SK-N-SH (cell line): ENCODE measurements around the gene PTPN23. TPM values are rescaled to one million over a fixed set of nuclear protein-coding genes. Genes with fewer than 3 reads are reported as not detected.

Experiments
- CTCF ChIA-PET: fragments of 300-600, 350-600 bp; formaldehyde crosslinking; extraction: SDS; loops from one replicate; lab custom pipeline; 2021; lab: Yijun Ruan, JAX
- POLR2A ChIA-PET: fragments of 350-600 bp; sonication (Branson Sonifier 250); formaldehyde crosslinking; extraction: SDS; loops from one replicate; lab custom pipeline; 2020; ENCODE audit warnings: antibody characterized with exemption, inconsistent platforms; lab: Yijun Ruan, JAX
- DNase-seq: peaks from one replicate; pipeline ENCODE4 v3.0.0; 2012
- H2AFZ ChIP-seq: fragments of 200-600 bp; sonication (generic); 2 replicates; pipeline ENCODE4 v1.8.1; 2016; ENCODE audit warnings: antibody characterized with exemption, mild to moderate bottlenecking, low read depth
- H3F3A ChIP-seq: fragments of 200-600 bp; sonication (generic); replicated peaks from 2 replicates; pipeline ENCODE3; 2016; ENCODE audit warnings: antibody characterized with exemption, mild to moderate bottlenecking; ENCODE audit not compliant: insufficient read depth
- H3K27ac ChIP-seq, 2 experiments: fragments of 200-500 bp in 1 of 2; fragments of 200-600 bp in 1 of 2; sonication (Bioruptor generic) in 1 of 2; sonication (generic), shearing (Covaris generic) in 1 of 2; 2 replicates each; pipeline versions ENCODE4 v1.5.1 to v1.6.1; 2014 to 2016; ENCODE audit warnings: low read depth in 2 of 2, inconsistent platforms in 1 of 2, low read length in 1 of 2, mild to moderate bottlenecking in 1 of 2, mixed read lengths in 1 of 2
- H3K27me3 ChIP-seq: fragments of 200-600 bp; sonication (generic), shearing (Covaris generic); 2 replicates; pipeline ENCODE4 v1.6.1; 2016; ENCODE audit warnings: mixed run types; ENCODE audit not compliant: insufficient read depth
- H3K36me3 ChIP-seq, 2 experiments: fragments of 200-500 bp in 1 of 2; fragments of 200-600 bp in 1 of 2; sonication (Bioruptor generic) in 1 of 2; sonication (generic) in 1 of 2; replicated peaks in 1 of 2; 2 replicates each; pipeline versions ENCODE3 to v1.5.1; 2014 to 2016; ENCODE audit warnings: low read length in 1 of 2, mild to moderate bottlenecking in 1 of 2; ENCODE audit not compliant: insufficient read depth in 2 of 2, control insufficient read depth in 1 of 2
- H3K4me1 ChIP-seq, 2 experiments: fragments of 200-500 bp in 1 of 2; fragments of 200-600 bp in 1 of 2; sonication (Bioruptor generic) in 1 of 2; sonication (generic), shearing (Covaris generic) in 1 of 2; 2 replicates each; pipeline versions ENCODE4 v1.5.1 to v1.6.1; 2014 to 2016; ENCODE audit warnings: low read depth in 1 of 2, low read length in 1 of 2, mixed run types in 1 of 2; ENCODE audit not compliant: insufficient read depth in 2 of 2, control insufficient read depth in 1 of 2
- H3K4me2 ChIP-seq: fragments of 200-600 bp; sonication (generic), shearing (Covaris generic); 2 replicates; pipeline ENCODE4 v1.6.1; 2017; ENCODE audit warnings: mixed run types
- H3K4me3 ChIP-seq, 2 experiments: fragments of 200-500 bp in 1 of 2; fragments of 200-600 bp in 1 of 2; sonication (Bioruptor generic) in 1 of 2; sonication (generic), shearing (Covaris generic) in 1 of 2; 2 replicates each; pipeline versions ENCODE4 v1.5.1 to v1.8.1; 2014 to 2016; ENCODE audit warnings: low read depth in 2 of 2, inconsistent platforms in 1 of 2, low read length in 1 of 2, mild to moderate bottlenecking in 1 of 2, mixed read lengths in 1 of 2, moderate library complexity in 1 of 2
- H3K79me2 ChIP-seq: fragments of 200-600 bp; sonication (generic); 2 replicates; pipeline ENCODE4 v1.8.1; 2017; ENCODE audit warnings: mild to moderate bottlenecking; ENCODE audit not compliant: insufficient read depth
- H3K9ac ChIP-seq: fragments of 200-600 bp; sonication (generic); 2 replicates; pipeline ENCODE4 v1.6.1; 2017; ENCODE audit warnings: mixed run types
- H3K9me2 ChIP-seq: fragments of 200-600 bp; sonication (generic); 2 replicates; pipeline ENCODE4 v1.6.1; 2017; ENCODE audit warnings: mixed run types
- H3K9me3 ChIP-seq: fragments of 200-600 bp; sonication (generic); 2 replicates; pipeline ENCODE4 v1.6.1; 2017; ENCODE audit warnings: mixed run types, mild to moderate bottlenecking, moderate library complexity
- H4K20me1 ChIP-seq: fragments of 200-600 bp; sonication (generic); 2 replicates; pipeline ENCODE4 v1.6.1; 2017; ENCODE audit warnings: mild to moderate bottlenecking, mixed run types; ENCODE audit not compliant: insufficient read depth
- CHD2 ChIP-seq: fragments of 150-350 bp; IDR thresholded peaks from 2 replicates; pipeline ENCODE4 v1.6.1; 2018; ENCODE audit warnings: low read length; ENCODE audit not compliant: partially characterized antibody
- CTCF ChIP-seq: fragments of 200-600 bp; sonication (generic); IDR thresholded peaks from 2 replicates; pipeline ENCODE4 v1.6.1; 2017; ENCODE audit warnings: antibody characterized with exemption, mild to moderate bottlenecking, moderate library complexity
- ELF1 ChIP-seq: IDR thresholded peaks from 2 replicates; pipeline ENCODE4 v1.4.0; 2012
- EZH2phosphoT487 ChIP-seq: fragments of 200-600 bp; sonication (generic); IDR thresholded peaks from 2 replicates; pipeline ENCODE4 v1.6.1; 2017; ENCODE audit warnings: low read depth, mixed run types, mild to moderate bottlenecking, antibody characterized with exemption, moderate library complexity, borderline replicate concordance
- FOXJ3 ChIP-seq: sonication (generic); formaldehyde crosslinking; IDR thresholded peaks from 2 replicates; pipeline ENCODE4 v1.5.1; 2020; ENCODE audit warnings: mild to moderate bottlenecking, missing genetic modification reagents
- FOXM1 ChIP-seq: IDR thresholded peaks from 2 replicates; pipeline ENCODE4 v1.4.0; 2012; ENCODE audit warnings: low read depth, mild to moderate bottlenecking
- GABPA ChIP-seq: IDR thresholded peaks from 2 replicates; pipeline ENCODE4 v1.4.0; 2012; ENCODE audit warnings: low read depth, mild to moderate bottlenecking
- MXI1 ChIP-seq: IDR thresholded peaks from 2 replicates; pipeline ENCODE4 v1.6.1; 2012; ENCODE audit warnings: mild to moderate bottlenecking, low read depth, low read length, improper control_type of control experiment
- NFIC ChIP-seq: IDR thresholded peaks from 2 replicates; pipeline ENCODE4 v1.4.0; 2012; ENCODE audit warnings: borderline replicate concordance
- RCOR1 ChIP-seq: fragments of 150-350 bp; IDR thresholded peaks from 2 replicates; pipeline ENCODE4 v1.6.1; 2017; ENCODE audit warnings: antibody characterized with exemption, low read length
- RFX5 ChIP-seq: IDR thresholded peaks from 2 replicates; pipeline ENCODE4 v1.6.1; 2012; ENCODE audit warnings: mild to moderate bottlenecking, improper control_type of control experiment, low read length
- TCF12 ChIP-seq: IDR thresholded peaks from 2 replicates; pipeline ENCODE4 v1.4.0; 2012
- TEAD4 ChIP-seq: IDR thresholded peaks from 2 replicates; pipeline ENCODE4 v1.4.0; 2012; ENCODE audit warnings: mild to moderate bottlenecking, borderline replicate concordance; ENCODE audit not compliant: insufficient read depth
- WGBS: methylation state at CpG from one replicate; pipeline ENCODE4 v1.1.6; 2017; ENCODE audit warnings: low lambda C conversion rate; 5-methylcytosine and 5-hydroxymethylcytosine counted together
- polyA plus RNA-seq, 3 experiments: library from polyadenylated mRNA; depleted of rRNA; stranded (reverse); fragments of >200 nt; gene quantifications; 2 replicates each; pipeline ENCODE4 v1.2.3, GENCODE V29; 2012
- TF ChIP-seq, protein P1 (sequence below): fragments of 150-350 bp; IDR thresholded peaks from 2 replicates; pipeline ENCODE4 v1.6.1; 2017; ENCODE audit warnings: antibody characterized with exemption, low read length, low read depth, borderline replicate concordance

PTPN23 gene
- polyA plus RNA-seq, 1 of the 3 experiments (the other 2 are of a cell fraction): 10.9 TPM

DNA sequence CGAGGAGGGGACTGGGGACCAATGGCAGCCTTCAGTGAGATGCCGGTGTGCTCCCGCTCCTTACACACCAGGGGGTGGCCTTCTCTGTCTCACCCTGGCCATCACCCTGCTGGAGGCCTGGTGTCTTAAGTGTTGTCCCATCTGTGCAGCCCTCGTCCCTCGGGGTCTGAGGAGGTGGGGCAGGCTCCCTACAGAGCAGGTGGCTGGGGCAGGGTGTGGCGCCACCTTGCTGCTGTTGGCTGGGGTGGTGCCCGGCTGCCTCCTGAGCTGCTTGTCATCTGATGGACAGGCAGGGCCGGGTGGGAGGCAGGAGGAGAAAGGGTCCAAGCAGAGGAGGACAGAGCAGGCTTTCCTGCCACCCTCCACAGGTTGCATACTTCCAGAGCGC lies 25.9 kb downstream of the PTPN23 start:
- WGBS: 95% methylated on average over 6 of the region's 9 CpGs
- TF ChIP-seq TCF12: no peak
- no peak overlapping the region for H2AFZ ChIP-seq

GRCh38 chr3:47407237-47407636 lies 26.4 kb downstream of the PTPN23 start:
- no peaks in the 10 kb centered on the region for H3K9me2 ChIP-seq
- H3K4me2 ChIP-seq: no peak overlapping the region
- peaks cover 18% of the 10 kb centered on the region; the same call in 1 of the 2 replicates for H4K20me1 ChIP-seq
- H3F3A ChIP-seq: no peaks in the 10 kb centered on the region
- H3K4me1 ChIP-seq: peaks cover 0 to 16% of the 10 kb centered on the region in 2 experiments; a peak in 1 of 4 replicates
- H3K4me3 ChIP-seq: no peak overlapping the region
- no peak for TF ChIP-seq CTCF
- TF ChIP-seq ELF1: no peak
- TF ChIP-seq RCOR1: no peak
- TF ChIP-seq GABPA: no peak
- ChIA-PET POLR2A (no interaction called here), CTCF (interaction anchor here (0.6 to 7.1 kb wide), 4 partner anchors 12 to 270 kb away, joined by 3 to 48 read pairs (median 6); no protein-coding TSS in a partner anchor)
- H3K36me3 ChIP-seq: peaks cover 0 to 47% of the 10 kb centered on the region in 2 experiments
- peaks cover 33% of the 10 kb centered on the region; the same call in 1 of the 2 replicates for H3K79me2 ChIP-seq
- 100% methylated on average over 6 of the region's 7 CpGs for WGBS
- H2AFZ ChIP-seq: no peak overlapping the region
- no peaks in the 10 kb centered on the region for H3K9me3 ChIP-seq
- H3K27ac ChIP-seq: no peak overlapping the region
- no peak overlapping the region for H3K9ac ChIP-seq
- no peaks in the 10 kb centered on the region for H3K27me3 ChIP-seq
- DNase-seq: no peak

More for the DNA sequence above, 25.9 kb downstream of the PTPN23 start:
- H3K79me2 ChIP-seq: peaks cover 35% of the 10 kb centered on the region; the same call in 1 of the 2 replicates
- H3K27me3 ChIP-seq: no peaks in the 10 kb centered on the region
- no peaks in the 10 kb centered on the region for H3F3A ChIP-seq
- H4K20me1 ChIP-seq: peaks cover 19% of the 10 kb centered on the region
- no peaks in the 10 kb centered on the region for H3K9me2 ChIP-seq
- ChIA-PET CTCF (interaction anchor here (0.6 to 7.1 kb wide), 3 partner anchors 12 to 269 kb away, joined by 3 to 48 read pairs (median 8); no protein-coding TSS in a partner anchor), POLR2A (no interaction called here)
- DNase-seq: no peak
- H3K4me1 ChIP-seq: peaks cover 0 to 16% of the 10 kb centered on the region in 2 experiments; a peak in 1 of 4 replicates
- no peak overlapping the region for H3K4me2 ChIP-seq
- H3K27ac ChIP-seq: no peak overlapping the region
- H3K36me3 ChIP-seq: peaks cover 0 to 43% of the 10 kb centered on the region in 2 experiments
- H3K9me3 ChIP-seq: no peaks in the 10 kb centered on the region
- H3K9ac ChIP-seq: no peak overlapping the region
- H3K4me3 ChIP-seq: no peak overlapping the region

DNA sequence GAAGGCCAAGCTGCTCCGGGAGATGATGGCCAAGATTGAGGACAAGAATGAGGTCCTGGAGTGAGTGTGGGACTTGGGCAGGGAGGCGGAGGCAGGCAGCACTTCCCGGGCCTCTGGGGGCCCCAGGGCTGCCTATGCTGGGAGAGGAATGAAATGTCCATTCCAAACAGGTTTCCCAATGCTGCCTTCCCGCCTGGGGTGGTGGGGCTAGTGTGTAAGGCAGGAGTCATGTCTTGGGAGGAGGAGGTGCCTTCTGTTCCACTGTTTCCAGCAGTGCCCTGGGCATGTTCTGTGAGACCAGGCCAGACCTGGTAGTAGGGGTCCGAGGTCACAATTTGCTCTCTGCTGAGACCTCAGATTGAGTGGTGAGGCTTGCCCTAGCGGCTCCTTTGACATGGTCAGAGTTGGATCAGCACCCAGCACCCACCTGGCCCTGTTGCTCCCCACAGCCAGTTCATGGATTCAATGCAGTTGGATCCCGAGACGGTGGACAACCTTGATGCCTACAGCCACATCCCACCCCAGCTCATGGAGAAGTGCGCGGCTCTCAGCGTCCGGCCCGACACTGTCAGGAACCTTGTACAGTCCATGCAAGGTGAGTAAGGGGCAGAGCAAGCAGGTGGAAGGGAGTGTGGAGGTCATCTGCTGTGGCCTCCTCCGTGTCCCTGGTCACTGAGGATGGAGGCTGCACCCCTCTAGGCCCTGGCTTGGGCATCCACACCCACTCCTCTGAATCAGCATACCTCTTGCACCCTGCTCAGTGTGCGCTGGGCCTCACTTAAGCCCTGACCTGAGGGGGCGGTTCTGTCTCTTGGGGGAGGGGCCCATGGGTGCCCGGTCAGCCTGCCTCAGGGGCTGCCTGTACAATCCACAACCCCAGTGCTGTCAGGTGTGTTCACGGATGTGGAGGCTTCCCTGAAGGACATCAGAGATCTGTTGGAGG lies 27.3 kb downstream of the PTPN23 start:
- H3K79me2 ChIP-seq: peaks cover 24% of the 10 kb centered on the region; the same call in 1 of the 2 replicates
- H3K9me3 ChIP-seq: no peaks in the 10 kb centered on the region
- no peak overlapping the region; a peak in 1 of 4 replicates for H3K27ac ChIP-seq
- H3K4me3 ChIP-seq: no peak overlapping the region
- H3K4me1 ChIP-seq: peaks cover 0 to 16% of the 10 kb centered on the region in 2 experiments; a peak in 1 of 4 replicates
- no peaks in the 10 kb centered on the region for H3K27me3 ChIP-seq
- 95% methylated on average over 10 of the region's 18 CpGs for WGBS
- H4K20me1 ChIP-seq: peaks cover 18% of the 10 kb centered on the region; the same call in 1 of the 2 replicates
- no peak for DNase-seq
- TF ChIP-seq, protein P1, sequence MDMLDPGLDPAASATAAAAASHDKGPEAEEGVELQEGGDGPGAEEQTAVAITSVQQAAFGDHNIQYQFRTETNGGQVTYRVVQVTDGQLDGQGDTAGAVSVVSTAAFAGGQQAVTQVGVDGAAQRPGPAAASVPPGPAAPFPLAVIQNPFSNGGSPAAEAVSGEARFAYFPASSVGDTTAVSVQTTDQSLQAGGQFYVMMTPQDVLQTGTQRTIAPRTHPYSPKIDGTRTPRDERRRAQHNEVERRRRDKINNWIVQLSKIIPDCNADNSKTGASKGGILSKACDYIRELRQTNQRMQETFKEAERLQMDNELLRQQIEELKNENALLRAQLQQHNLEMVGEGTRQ: no peak
- TF ChIP-seq RFX5 (no peak), EZH2phosphoT487 (no peak), MXI1 (no peak), TCF12 (no peak), NFIC (no peak), FOXJ3 (CRISPR knock-in tag) (no peak), CHD2 (no peak), TEAD4 (no peak), FOXM1 (no peak)
- ChIA-PET CTCF (interaction anchor here (1.0 to 7.1 kb wide), 2 partner anchors 12 to 13 kb away, joined by 4 to 48 read pairs; no protein-coding TSS in a partner anchor), POLR2A (no interaction called here)
- H3K9me2 ChIP-seq: no peaks in the 10 kb centered on the region
- no peak overlapping the region for H3K4me2 ChIP-seq
- no peak overlapping the region for H2AFZ ChIP-seq
- H3K9ac ChIP-seq: no peak overlapping the region
- peaks cover 0 to 57% of the 10 kb centered on the region in 2 experiments for H3K36me3 ChIP-seq
- H3F3A ChIP-seq: no peaks in the 10 kb centered on the region
